K562 (cell line): Measurements from ENCODE around the gene ANKMY2. TPM values are rescaled to one million over a fixed set of nuclear protein-coding genes. Genes with fewer than 3 reads are reported as not detected.

Experiments
- ARID2 ChIP-seq: fragments of 450-650 bp; IDR thresholded peaks from 2 replicates; pipeline ENCODE4 v1.6.1; 2017; ENCODE audit warnings: antibody characterized with exemption, mild to moderate bottlenecking
- BCOR ChIP-seq: fragments of 450-650 bp; IDR thresholded peaks from 2 replicates; pipeline ENCODE4 v1.6.1; 2016
- BDP1 ChIP-seq: IDR thresholded peaks from 3 replicates; pipeline ENCODE4 v1.6.1; 2011; ENCODE audit not compliant: insufficient read length, insufficient read depth
- EGR1 ChIP-seq: fragments of 450-650 bp; conservative IDR thresholded peaks from 2 replicates; pipeline ENCODE4 v1.6.1; 2017; ENCODE audit warnings: mild to moderate bottlenecking
- HMG20A ChIP-seq: fragments of 450-650 bp; formaldehyde crosslinking; conservative IDR thresholded peaks from 2 replicates; pipeline ENCODE4 v1.4.0; 2020; ENCODE audit warnings: mild to moderate bottlenecking, mixed read lengths
- HOXB6 ChIP-seq: fragments of 250-450 bp; sonication (Bioruptor Pico); IDR thresholded peaks from 2 replicates; pipeline ENCODE4 v1.5.1; 2022; ENCODE audit warnings: mild to moderate bottlenecking, borderline replicate concordance
- KLF16 ChIP-seq: IDR thresholded peaks from 2 replicates; pipeline ENCODE4 v1.6.1; 2016; ENCODE audit warnings: antibody characterized with exemption
- NCOA2 ChIP-seq, 2 experiments: fragments of 450-650 bp; IDR thresholded peaks; 2 replicates each; pipeline ENCODE4 v1.6.1; 2018; ENCODE audit warnings: mild to moderate bottlenecking in 2 of 2, moderate library complexity in 1 of 2; ENCODE audit not compliant: partially characterized antibody in 2 of 2
- PHF20 ChIP-seq: fragments of 450-650 bp; IDR thresholded peaks from 2 replicates; pipeline ENCODE4 v1.6.1; 2018; ENCODE audit not compliant: partially characterized antibody
- PHTF2 ChIP-seq: fragments of 250-450 bp; sonication (Bioruptor Pico); IDR thresholded peaks from 2 replicates; pipeline ENCODE4 v1.5.0; 2021; ENCODE audit warnings: mild to moderate bottlenecking
- SMAD3 ChIP-seq: fragments of 450-650 bp; formaldehyde crosslinking; conservative IDR thresholded peaks from 2 replicates; pipeline ENCODE4 v1.4.0; 2020; ENCODE audit warnings: mild to moderate bottlenecking
- SP2 ChIP-seq: IDR thresholded peaks from 2 replicates; pipeline ENCODE4 v1.6.1; 2011; ENCODE audit warnings: mild to moderate bottlenecking, low read depth, low read length, moderate library complexity; ENCODE audit not compliant: poor library complexity, severe bottlenecking; ENCODE audit errors: extremely low read depth
- SRSF7 ChIP-seq: fragments of 200-400 bp; formaldehyde crosslinking; optimal IDR thresholded peaks from 2 replicates; pipeline ENCODE3; 2017; ENCODE audit warnings: mild to moderate bottlenecking, low read depth, low read length
- YBX1 ChIP-seq: fragments of 450-650 bp; IDR thresholded peaks from 2 replicates; pipeline ENCODE4 v1.7.1; 2016; ENCODE audit warnings: mild to moderate bottlenecking
- ZC3H4 ChIP-seq: sonication (generic); formaldehyde crosslinking; IDR thresholded peaks from 2 replicates; pipeline ENCODE4 v1.9.0; 2021; ENCODE audit warnings: missing genetic modification reagents, borderline replicate concordance
- polyA plus RNA-seq, 8 experiments: library from polyadenylated mRNA; depleted of rRNA in 4 of 8; stranded (reverse) in 5 of 8; unstranded in 3 of 8; fragments of >200 nt; fragmentation: Nextera tagmentation in 2 of 8; fragmentation: Illumina TruSeq in 1 of 8; extraction: Ambion mirVana in 2 of 8; extraction: Trizol in 1 of 8; gene quantifications; 2 replicates each; pipeline versions ENCODE4 v1.2.1 to v1.2.3, GENCODE V29; 2011 to 2014; ENCODE audit warnings: inconsistent platforms in 1 of 8, missing spikeins in 1 of 8
- total RNA-seq, 7 experiments: library from RNA; depleted of rRNA in 6 of 7; stranded (reverse); fragments of >200 nt in 6 of 7; fragmentation: Illumina TruSeq in 2 of 7; extraction: Trizol in 2 of 7; gene quantifications; 2 replicates each; pipeline versions ENCODE4 v1.2.1 to v1.2.3, GENCODE V29; 2011 to 2021; ENCODE audit warnings: low replicate concordance in 1 of 7
- TF ChIP-seq, protein P1 (sequence below): fragments of 150-350 bp; conservative IDR thresholded peaks from 2 replicates; pipeline ENCODE4 v1.6.1; 2014; ENCODE audit warnings: low read length
- TF ChIP-seq, protein P2 (sequence below): fragments of 450-650 bp; formaldehyde crosslinking; IDR thresholded peaks from 2 replicates; pipeline ENCODE4 v1.4.0; 2020; ENCODE audit warnings: mild to moderate bottlenecking
- TF ChIP-seq, protein P3 (sequence below): fragments of 250-450 bp; sonication (Bioruptor Pico); IDR thresholded peaks from 2 replicates; pipeline ENCODE4 v1.9.0; 2021; ENCODE audit warnings: mild to moderate bottlenecking, inconsistent platforms
- TF ChIP-seq, protein P4 (sequence below): fragments of 250-450 bp; sonication (Bioruptor Pico); IDR thresholded peaks from 2 replicates; pipeline ENCODE4 v1.4.0; 2020; ENCODE audit warnings: mild to moderate bottlenecking, moderate library complexity
- TF ChIP-seq, protein P5 (sequence below): fragments of 450-650 bp; formaldehyde crosslinking; IDR thresholded peaks from 2 replicates; pipeline ENCODE4 v1.4.0; 2022; ENCODE audit warnings: missing genetic modification characterization

ANKMY2 gene
- total and polyA plus RNA-seq, 9 of the 15 experiments (the other 6 are each of a cell fraction or from before 2014, with no cell fraction given): 38.9 to 71.5 (median 48.8) TPM

DNA sequence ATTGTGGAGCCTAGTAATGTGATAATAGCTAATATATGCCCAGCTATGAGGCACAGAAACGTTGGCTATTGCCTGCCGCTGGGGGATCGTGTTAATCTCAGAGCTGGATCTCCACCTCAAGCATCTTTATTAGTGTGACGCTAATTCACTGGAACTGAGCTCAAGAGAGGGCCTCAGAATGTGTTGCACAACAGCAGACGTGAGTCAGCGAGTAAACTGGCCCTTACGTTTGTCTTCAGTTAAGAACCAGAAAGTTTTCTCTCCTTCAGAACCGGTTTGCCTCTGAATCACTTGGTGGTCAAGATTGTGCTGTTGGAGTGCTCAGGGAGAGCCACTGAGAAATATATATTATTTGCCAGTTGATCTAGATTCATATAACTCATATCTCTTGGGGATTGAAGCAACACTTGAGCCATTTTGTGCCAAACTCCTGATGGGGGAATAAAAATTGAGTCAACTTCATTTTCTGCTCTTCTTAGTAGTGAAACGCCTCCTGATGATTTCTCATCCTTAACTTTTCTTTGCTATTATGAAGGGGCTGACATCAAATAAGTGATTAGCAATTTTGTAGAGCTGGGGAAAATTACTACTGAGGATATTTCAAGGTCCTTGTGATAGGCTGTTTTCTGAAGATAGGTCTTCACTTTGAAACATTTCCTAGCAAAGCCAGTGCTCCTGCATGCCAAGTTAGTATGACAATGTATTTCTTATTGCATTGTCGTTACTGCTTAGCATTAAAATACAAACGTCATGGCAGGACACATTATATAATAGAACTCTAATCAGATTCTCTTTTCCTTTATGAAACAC, 22.7 kb upstream of the ANKMY2 start (continued):
- TF ChIP-seq, protein P1, sequence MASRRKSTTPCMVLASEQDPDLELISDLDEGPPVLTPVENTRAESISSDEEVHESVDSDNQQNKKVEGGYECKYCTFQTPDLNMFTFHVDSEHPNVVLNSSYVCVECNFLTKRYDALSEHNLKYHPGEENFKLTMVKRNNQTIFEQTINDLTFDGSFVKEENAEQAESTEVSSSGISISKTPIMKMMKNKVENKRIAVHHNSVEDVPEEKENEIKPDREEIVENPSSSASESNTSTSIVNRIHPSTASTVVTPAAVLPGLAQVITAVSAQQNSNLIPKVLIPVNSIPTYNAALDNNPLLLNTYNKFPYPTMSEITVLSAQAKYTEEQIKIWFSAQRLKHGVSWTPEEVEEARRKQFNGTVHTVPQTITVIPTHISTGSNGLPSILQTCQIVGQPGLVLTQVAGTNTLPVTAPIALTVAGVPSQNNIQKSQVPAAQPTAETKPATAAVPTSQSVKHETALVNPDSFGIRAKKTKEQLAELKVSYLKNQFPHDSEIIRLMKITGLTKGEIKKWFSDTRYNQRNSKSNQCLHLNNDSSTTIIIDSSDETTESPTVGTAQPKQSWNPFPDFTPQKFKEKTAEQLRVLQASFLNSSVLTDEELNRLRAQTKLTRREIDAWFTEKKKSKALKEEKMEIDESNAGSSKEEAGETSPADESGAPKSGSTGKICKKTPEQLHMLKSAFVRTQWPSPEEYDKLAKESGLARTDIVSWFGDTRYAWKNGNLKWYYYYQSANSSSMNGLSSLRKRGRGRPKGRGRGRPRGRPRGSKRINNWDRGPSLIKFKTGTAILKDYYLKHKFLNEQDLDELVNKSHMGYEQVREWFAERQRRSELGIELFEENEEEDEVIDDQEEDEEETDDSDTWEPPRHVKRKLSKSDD: no peak
- TF ChIP-seq PHTF2 (CRISPR knock-in tag) (no peak), ZC3H4 (CRISPR knock-in tag) (no peak), EGR1 (no peak), NCOA2 (IDR thresholded peaks at IDR 0.05; ENCODE audit: partially characterized antibody in 2 of 2) (no peak), HMG20A (no peak), KLF16 (no peak), SP2 (no peak), HOXB6 (CRISPR knock-in tag) (no peak), ARID2 (no peak), SRSF7 (no peak), YBX1 (no peak), BDP1 (no peak), SMAD3 (peak; percentile 87), PHF20 (no peak), BCOR (peak; percentile 10; the same call in 1 of the 2 replicates)
- TF ChIP-seq, protein P2, sequence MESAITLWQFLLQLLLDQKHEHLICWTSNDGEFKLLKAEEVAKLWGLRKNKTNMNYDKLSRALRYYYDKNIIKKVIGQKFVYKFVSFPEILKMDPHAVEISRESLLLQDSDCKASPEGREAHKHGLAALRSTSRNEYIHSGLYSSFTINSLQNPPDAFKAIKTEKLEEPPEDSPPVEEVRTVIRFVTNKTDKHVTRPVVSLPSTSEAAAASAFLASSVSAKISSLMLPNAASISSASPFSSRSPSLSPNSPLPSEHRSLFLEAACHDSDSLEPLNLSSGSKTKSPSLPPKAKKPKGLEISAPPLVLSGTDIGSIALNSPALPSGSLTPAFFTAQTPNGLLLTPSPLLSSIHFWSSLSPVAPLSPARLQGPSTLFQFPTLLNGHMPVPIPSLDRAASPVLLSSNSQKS (CRISPR knock-in tag): no peak
- TF ChIP-seq, protein P3, sequence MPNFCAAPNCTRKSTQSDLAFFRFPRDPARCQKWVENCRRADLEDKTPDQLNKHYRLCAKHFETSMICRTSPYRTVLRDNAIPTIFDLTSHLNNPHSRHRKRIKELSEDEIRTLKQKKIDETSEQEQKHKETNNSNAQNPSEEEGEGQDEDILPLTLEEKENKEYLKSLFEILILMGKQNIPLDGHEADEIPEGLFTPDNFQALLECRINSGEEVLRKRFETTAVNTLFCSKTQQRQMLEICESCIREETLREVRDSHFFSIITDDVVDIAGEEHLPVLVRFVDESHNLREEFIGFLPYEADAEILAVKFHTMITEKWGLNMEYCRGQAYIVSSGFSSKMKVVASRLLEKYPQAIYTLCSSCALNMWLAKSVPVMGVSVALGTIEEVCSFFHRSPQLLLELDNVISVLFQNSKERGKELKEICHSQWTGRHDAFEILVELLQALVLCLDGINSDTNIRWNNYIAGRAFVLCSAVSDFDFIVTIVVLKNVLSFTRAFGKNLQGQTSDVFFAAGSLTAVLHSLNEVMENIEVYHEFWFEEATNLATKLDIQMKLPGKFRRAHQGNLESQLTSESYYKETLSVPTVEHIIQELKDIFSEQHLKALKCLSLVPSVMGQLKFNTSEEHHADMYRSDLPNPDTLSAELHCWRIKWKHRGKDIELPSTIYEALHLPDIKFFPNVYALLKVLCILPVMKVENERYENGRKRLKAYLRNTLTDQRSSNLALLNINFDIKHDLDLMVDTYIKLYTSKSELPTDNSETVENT: no peak
- TF ChIP-seq, protein P4, sequence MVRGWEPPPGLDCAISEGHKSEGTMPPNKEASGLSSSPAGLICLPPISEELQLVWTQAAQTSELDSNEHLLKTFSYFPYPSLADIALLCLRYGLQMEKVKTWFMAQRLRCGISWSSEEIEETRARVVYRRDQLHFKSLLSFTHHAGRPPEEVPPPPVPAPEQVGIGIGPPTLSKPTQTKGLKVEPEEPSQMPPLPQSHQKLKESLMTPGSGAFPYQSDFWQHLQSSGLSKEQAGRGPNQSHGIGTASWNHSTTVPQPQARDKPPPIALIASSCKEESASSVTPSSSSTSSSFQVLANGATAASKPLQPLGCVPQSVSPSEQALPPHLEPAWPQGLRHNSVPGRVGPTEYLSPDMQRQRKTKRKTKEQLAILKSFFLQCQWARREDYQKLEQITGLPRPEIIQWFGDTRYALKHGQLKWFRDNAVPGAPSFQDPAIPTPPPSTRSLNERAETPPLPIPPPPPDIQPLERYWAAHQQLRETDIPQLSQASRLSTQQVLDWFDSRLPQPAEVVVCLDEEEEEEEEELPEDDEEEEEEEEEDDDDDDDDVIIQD (CRISPR knock-in tag): peak; percentile 79; the same call in 1 of the 2 replicates
- TF ChIP-seq, protein P5, sequence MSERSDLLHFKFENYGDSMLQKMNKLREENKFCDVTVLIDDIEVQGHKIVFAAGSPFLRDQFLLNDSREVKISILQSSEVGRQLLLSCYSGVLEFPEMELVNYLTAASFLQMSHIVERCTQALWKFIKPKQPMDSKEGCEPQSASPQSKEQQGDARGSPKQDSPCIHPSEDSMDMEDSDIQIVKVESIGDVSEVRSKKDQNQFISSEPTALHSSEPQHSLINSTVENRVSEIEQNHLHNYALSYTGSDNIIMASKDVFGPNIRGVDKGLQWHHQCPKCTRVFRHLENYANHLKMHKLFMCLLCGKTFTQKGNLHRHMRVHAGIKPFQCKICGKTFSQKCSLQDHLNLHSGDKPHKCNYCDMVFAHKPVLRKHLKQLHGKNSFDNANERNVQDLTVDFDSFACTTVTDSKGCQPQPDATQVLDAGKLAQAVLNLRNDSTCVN (CRISPR knock-in tag): no peak; the same call in 1 of the 2 replicates
